ENCODE data around the gene ABI3.

DNA sequence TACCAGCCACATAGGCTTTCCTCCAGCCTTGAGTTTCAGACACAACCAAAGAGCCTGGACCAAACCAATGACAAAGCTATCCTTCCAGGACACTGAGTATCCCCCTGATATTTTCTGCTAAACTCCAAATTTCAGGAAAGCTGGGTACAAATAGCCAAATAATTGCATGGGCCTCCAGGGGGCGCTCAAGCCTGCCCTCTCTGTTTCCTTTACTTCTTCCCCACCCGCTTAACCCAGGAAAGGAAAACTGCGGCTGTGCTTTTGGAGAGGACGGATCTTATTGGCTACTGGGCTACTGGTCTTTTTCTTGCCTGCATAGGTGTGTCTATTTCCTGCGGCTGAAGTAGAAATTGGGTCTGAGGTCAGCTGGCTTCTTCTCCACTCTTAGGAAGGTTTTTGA, 30.2 kb upstream of the ABI3 start:
- no peak for TF ChIP-seq EZH2 (IDR thresholded peaks at IDR 0.05)
- TF ChIP-seq, protein P1, sequence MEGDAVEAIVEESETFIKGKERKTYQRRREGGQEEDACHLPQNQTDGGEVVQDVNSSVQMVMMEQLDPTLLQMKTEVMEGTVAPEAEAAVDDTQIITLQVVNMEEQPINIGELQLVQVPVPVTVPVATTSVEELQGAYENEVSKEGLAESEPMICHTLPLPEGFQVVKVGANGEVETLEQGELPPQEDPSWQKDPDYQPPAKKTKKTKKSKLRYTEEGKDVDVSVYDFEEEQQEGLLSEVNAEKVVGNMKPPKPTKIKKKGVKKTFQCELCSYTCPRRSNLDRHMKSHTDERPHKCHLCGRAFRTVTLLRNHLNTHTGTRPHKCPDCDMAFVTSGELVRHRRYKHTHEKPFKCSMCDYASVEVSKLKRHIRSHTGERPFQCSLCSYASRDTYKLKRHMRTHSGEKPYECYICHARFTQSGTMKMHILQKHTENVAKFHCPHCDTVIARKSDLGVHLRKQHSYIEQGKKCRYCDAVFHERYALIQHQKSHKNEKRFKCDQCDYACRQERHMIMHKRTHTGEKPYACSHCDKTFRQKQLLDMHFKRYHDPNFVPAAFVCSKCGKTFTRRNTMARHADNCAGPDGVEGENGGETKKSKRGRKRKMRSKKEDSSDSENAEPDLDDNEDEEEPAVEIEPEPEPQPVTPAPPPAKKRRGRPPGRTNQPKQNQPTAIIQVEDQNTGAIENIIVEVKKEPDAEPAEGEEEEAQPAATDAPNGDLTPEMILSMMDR (IDR thresholded peaks at IDR 0.05) = peak; percentile 87
